RWPE1 (cell line): Measurements from ENCODE around the gene SRRM1.

Experiments used
- CTCF ChIA-PET: fragments of 350-600 bp; sonication (Branson Sonifier 250); formaldehyde crosslinking; extraction: SDS; loops from one replicate; lab custom pipeline; 2021; lab: Yijun Ruan, JAX
- POLR2A ChIA-PET: fragments of 400-600 bp; formaldehyde crosslinking; extraction: SDS; loops from one replicate; lab custom pipeline; 2020; ENCODE audit warnings: antibody characterized with exemption; ENCODE audit not compliant: low non-redundant PET; lab: Yijun Ruan, JAX
- DNase-seq: peaks from one replicate; pipeline ENCODE4 v3.0.0; 2012; ENCODE audit warnings: low spot score
- H3K27ac ChIP-seq: fragments of 450-650 bp; 2 replicates; pipeline ENCODE4 v1.5.1; 2017
- TF ChIP-seq, protein P1 (sequence below): fragments of 450-650 bp; conservative IDR thresholded peaks from 2 replicates; pipeline ENCODE4 v1.5.1; 2017; ENCODE audit warnings: low read depth, mild to moderate bottlenecking

SRRM1 gene

GRCh38 chr1:24688621-24689195 lies 45.6 kb downstream of the SRRM1 start:
- POLR2A ChIA-PET, result no interaction called here
- H3K27ac ChIP-seq, result no peak overlapping the region
- CTCF ChIA-PET, result interaction anchor here (0.6 to 2.6 kb wide), 27 partner anchors 9 to 1953 kb away, joined by 3 to 27 read pairs (median 4); partner anchors contain the start of gene CLIC4
- peak; percentile 75 for DNase-seq
- TF ChIP-seq, protein P1, sequence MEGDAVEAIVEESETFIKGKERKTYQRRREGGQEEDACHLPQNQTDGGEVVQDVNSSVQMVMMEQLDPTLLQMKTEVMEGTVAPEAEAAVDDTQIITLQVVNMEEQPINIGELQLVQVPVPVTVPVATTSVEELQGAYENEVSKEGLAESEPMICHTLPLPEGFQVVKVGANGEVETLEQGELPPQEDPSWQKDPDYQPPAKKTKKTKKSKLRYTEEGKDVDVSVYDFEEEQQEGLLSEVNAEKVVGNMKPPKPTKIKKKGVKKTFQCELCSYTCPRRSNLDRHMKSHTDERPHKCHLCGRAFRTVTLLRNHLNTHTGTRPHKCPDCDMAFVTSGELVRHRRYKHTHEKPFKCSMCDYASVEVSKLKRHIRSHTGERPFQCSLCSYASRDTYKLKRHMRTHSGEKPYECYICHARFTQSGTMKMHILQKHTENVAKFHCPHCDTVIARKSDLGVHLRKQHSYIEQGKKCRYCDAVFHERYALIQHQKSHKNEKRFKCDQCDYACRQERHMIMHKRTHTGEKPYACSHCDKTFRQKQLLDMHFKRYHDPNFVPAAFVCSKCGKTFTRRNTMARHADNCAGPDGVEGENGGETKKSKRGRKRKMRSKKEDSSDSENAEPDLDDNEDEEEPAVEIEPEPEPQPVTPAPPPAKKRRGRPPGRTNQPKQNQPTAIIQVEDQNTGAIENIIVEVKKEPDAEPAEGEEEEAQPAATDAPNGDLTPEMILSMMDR, result peak; percentile 81

GRCh38 chr1:24691051-24691450 lies 47.9 kb downstream of the SRRM1 start:
- no peak for DNase-seq
- TF ChIP-seq, protein P1, result no peak
- POLR2A ChIA-PET, result interaction anchor here (0.6 kb wide), 1 partner anchor 52 kb away, joined by 12 read pairs; no protein-coding TSS in a partner anchor
- CTCF ChIA-PET, result interaction anchor here (0.6 kb wide), 1 partner anchor 41 kb away, joined by 3 read pairs; no protein-coding TSS in a partner anchor
- no peak overlapping the region for H3K27ac ChIP-seq

- POLR2A ChIA-PET, result no interaction called here
- no peak for DNase-seq
Observed at GRCh38 chr1:24692351-24692980, 49.4 kb downstream of the SRRM1 start.

DNA sequence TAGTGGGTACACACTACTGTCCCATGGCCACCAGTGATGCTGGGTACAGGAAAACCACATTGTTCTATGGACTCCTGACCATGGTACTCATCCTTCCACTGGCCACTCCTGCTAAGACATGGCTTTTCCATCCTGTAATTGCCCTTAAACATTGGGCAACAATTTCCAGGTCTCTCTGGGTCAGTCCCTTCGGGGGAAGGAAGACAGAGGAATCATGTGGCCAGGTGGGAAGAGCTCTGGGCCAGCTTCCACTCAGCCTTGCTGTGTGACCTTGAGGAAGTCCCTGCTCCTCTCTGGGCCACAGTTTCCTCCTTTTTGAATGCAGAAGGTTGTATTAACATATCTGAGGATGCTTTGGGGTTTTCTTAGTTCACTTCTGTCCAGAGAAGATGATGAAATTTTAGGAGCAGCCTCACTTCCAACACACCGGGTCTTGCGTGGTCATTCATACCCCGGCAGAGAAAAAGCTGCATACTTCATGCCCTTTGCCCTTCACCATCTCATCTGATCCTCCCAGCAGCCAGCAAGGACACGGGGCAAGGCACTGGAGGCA lies 50.8 kb downstream of the SRRM1 start:
- ChIA-PET POLR2A (no interaction called here), CTCF (no interaction called here)

More at GRCh38 chr1:24692351-24692980, 49.4 kb downstream of the SRRM1 start:
- H3K27ac ChIP-seq, result no peak overlapping the region
- TF ChIP-seq, protein P1, result no peak
- CTCF ChIA-PET, result interaction anchor here (0.7 to 0.8 kb wide), 2 partner anchors 138 to 542 kb away, joined by 3 to 4 read pairs; no protein-coding TSS in a partner anchor

DNA sequence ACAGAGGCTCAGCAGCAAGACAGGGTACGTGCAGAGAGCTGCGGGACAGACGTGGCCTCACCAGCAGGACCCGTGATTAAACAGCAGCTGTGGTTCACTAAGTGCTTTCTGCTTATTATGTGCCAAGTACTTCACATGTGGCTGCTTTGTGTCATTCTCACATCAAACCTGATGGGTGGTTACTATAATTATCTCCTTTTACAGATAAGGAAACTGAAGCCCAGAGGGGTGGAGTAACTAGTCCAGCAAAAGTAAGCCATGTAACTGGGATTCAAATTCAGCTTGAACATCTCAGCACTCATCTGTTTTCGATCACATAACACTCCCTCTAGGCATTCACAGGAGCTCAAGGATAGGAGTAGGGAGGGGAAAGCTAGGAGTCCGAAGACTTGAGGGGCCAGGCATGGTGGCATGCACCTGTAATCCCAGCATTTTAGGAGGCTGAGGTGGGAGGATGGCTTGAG lies 51.3 kb downstream of the SRRM1 start:
- TF ChIP-seq, protein P1, result no peak
- CTCF ChIA-PET, result no interaction called here
- POLR2A ChIA-PET, result no interaction called here
- H3K27ac ChIP-seq, result no peak overlapping the region
- DNase-seq, result no peak

More for the DNA sequence above, 50.8 kb downstream of the SRRM1 start:
- TF ChIP-seq, protein P1, result no peak
- DNase-seq, result no peak
- H3K27ac ChIP-seq, result no peak overlapping the region

DNA sequence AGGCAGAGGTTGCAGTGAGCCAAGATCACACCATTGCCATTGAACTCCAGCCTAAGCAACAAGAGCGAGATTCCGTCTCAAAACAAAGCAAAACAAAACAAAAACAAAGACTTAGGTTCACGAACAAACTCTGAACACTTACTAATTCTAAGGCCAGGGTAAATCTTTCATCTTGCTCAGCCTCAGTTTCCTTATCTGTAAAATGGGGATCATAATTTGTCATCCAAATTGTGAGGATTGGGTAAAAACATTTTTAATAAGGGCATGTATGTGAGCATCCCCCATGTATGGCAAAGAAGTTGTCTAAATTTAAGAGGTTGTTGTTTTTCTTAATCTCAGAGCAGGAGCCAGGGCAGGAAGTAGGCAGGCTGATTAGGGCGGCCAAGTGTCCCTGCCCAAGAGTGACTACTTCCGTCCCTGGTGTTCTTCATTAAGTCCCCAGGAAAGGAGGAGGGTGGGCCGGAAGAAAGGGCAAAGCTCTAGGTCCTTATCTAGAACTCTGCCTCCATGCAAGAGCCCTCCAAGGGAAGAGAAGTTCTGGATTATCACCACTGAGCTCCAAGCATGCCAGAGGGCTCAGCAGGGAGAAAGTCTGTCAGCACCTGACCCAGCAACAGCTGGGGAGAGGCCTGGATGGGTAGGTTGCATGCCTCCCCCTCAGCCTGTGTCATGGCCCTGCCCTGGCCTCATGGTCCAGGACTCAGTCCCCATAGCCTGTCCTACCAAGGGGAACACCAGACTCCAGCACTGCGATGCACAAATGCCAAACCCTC lies 52.3 kb downstream of the SRRM1 start:
- no peak overlapping the region for H3K27ac ChIP-seq
- no peak for DNase-seq
- ChIA-PET CTCF (no interaction called here), POLR2A (no interaction called here)
- TF ChIP-seq, protein P1, result no peak
